HG03439 (cell line): ENCODE measurements around the gene FIG4.
"Not testable (repeated sequence)": the region's sequence is repeated elsewhere in the genome, so short reads cannot be mapped to it uniquely, and the experiment has no call there.

Experiments used
- ATAC-seq: cut with Tn5 transposase; IDR thresholded peaks from one replicate; pipeline ENCODE4 v1.9.1; 2021; ENCODE audit warnings: mild to moderate bottlenecking, moderate library complexity; ENCODE audit not compliant: unreplicated experiment

The FIG4 gene

DNA sequence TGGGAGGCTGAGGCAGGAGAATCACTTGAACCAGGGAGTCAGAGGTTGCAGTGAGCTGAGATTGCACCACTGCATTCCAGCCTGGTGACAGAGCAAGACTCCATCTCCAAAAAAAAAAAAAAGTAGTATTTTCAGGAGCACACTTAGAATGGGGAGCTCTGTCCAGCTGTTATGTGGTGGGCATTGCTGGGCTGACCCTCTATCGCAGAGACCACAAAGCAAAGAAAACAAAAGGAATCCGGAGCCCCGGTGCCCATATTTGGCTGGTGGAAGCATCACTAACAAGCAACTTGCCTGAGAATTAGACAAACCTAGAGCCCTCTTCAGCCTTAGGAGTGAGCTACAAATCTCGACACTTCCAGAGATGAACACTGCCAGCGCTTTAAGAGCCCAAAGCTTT, 149.7 kb downstream of the FIG4 start:
- no peak for ATAC-seq

DNA sequence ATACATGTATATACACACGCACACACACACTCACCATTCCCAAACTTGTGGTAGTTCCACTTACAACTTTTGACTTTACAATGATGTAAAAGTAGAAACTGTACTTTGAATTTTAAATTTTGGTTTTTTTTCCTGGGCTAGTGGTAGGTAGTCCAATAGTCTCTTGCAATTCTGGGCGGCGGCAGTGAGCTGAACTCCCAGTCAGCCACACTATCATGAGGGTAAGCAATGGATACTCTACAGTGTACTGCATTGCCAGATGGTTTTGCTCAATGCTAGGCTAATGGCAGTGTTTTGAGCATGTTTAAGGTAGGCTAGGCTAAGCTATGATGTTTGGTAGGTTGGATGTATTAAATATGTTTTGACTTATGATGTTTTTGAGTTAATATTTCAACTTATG, 150.8 kb downstream of the FIG4 start:
- ATAC-seq = no peak

DNA sequence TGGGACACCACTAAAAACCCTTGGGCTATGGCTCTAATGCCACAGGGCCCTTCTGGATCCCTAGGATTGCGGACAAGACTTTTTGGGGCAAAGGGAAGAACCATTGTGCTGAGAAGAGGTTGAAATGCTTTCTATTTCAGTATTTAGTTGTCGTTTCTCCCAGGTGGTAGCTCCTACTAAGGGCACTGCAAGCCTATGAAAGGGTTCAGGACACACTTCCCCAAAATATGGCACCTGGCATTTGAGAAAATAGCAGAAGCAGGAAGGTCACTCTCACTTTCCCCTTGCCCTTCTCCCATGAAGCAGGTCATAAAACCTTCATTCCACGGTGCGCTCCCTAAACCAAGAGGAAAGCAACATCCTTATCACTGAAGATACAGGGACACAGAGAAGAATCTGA, 161.6 kb downstream of the FIG4 start:
- ATAC-seq = no peak

DNA sequence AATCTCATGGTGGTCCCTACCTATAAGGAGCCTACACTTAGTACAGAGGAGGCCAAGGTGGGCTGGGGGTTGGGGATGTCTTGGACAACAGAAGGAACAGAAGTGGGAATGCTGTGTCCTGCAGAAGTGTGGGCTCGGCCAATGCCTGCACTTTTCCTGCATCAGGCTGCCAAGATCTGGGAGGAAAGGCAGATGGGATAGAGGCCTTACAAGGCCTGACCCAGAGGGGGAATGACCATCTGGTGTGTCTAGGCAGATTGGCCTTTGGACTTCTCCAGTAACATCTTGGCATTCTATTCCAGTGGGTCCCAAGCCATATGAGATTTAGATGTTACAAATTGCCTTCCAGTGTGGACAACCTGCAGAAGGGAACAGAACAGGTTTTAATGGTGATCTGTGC, 162.3 kb downstream of the FIG4 start:
- no peak for ATAC-seq

DNA sequence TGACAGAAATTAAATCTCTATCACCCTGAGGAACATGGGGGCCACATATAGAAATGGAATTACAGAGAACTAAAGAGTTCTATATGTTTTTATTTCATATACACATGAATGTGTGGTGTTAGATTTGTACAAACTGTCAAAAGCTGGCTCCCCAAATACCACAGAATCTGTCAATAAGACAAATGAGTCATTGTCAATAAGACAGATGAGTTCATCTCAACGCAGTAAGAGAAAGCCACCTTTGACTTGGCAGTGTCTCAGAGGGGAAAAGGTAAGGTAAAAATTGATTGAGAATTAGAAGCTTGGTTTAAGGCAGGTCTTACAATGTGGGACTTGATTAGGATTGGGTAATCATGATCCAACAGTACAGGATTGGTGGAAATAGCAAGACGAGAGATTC, 162.9 kb downstream of the FIG4 start:
- no peak for ATAC-seq

DNA sequence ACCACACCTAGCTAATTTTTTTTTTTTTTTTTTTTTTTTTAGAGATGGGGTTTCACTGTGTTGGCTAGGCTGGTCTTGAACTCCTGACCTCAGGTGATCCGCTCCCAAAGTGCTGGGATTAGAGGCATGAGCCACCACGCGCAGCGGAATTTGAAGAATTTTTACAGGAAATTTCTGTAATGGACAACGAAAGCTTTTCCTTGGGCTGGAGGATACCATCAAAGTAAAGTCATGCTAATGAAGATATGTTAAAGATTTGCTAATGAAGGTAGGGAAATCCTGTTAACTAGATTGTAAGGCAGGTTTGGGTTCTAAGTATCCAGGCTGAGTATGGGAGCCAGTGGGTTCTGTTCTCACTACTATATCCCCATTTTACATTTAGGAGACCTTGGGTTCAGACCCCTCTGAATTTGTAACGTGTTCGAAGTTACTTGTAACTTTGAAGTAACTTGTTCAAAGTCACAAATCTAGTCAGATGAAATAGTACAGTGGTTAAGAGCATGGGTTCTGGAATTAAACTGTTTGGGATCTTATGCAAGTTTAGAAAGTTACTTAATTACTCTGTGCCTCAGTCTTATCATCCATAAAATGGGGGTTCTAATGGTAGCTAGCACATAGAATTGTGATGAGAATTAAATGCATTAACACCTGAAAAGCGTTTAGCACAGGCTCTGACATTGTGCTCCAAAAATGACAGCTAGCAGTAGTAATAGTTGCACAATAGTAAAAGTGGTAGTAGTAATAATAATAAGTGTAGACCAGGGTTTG, 163.6 kb downstream of the FIG4 start:
- ATAC-seq = no peak

DNA sequence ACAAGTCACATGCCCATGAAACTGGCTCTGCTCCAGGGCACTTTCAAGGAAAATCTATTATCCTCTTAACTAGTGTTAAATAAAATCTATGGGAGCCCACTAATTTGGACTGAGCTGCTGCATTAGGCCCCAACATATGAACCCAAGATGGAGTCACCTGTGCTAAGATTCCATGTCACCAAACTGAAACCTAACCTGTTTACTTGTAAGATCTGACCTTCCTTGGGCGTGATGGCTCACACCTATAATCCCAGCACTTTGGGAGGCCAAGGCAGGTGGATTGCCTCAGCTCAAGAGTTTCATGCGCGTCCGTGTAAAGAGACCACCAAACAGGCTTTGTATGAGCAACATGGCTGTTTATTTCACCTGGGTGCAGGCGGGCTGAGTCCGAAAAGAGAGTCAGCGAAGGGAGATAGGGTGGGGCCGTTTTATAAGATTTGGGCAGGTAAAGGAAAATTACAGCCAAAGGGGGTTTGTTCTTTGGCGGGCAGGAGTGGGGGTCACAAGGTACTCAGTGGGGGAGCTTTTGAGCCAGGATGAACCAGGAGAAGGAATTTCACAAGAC, 164.5 kb downstream of the FIG4 start:
- not testable (repeated sequence) for ATAC-seq

DNA sequence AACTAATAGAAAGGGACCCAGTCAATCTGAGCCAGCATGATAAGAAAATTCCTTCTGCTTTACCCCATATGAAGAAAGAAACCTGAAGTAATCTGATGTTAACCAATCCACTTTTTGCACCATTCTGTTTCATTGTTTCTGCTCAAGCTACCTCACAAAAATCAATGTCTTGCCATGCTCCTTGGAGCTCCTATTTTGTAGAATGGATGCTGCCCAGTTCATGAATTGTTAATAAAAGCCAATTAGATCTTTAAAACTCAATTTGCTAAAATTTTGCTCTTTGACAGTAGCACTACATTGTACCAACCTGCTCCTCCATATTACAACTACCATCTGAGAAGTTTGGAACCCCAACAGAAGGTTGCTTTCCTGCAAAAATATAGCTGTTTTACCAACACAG, 170.8 kb downstream of the FIG4 start:
- ATAC-seq = no peak

DNA sequence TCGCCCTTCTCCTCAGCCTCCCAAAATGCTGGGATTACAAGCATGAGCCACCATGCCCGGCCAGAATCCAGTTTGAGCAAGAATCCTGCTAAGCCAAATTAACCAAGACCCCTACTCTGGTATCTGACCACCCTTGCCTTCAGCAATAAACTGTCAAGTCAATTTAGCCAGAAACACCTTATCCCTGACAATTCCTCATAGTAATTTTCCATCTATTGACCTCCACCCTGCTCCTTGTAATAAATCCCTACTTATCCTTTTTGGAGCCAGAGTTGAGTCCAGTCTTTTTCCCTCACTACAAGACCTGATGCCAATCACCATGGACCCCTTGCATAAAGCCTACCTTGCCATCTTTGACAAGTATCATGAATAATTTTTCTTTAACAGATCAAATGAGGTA, 173.0 kb downstream of the FIG4 start:
- ATAC-seq = no peak

DNA sequence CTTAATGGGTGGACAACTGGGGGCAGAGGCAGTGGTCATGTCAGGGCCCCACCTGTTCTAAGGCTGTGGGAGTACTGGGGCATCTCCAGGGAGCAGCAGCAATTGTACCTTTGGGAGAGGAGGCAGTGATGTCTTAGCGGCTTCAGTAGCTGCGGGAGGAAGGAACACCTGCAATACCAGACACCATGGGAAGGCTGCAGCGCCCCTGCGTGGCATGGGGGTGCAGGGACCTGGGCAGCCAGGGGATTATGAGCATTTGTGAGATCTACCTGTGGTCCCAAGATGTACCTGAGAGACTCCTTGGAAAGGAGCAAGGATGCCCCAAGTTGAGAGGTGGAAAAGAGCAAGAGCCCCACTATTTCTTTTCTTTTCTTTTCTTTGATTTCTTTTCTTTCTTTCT, 174.9 kb downstream of the FIG4 start:
- ATAC-seq = no peak

DNA sequence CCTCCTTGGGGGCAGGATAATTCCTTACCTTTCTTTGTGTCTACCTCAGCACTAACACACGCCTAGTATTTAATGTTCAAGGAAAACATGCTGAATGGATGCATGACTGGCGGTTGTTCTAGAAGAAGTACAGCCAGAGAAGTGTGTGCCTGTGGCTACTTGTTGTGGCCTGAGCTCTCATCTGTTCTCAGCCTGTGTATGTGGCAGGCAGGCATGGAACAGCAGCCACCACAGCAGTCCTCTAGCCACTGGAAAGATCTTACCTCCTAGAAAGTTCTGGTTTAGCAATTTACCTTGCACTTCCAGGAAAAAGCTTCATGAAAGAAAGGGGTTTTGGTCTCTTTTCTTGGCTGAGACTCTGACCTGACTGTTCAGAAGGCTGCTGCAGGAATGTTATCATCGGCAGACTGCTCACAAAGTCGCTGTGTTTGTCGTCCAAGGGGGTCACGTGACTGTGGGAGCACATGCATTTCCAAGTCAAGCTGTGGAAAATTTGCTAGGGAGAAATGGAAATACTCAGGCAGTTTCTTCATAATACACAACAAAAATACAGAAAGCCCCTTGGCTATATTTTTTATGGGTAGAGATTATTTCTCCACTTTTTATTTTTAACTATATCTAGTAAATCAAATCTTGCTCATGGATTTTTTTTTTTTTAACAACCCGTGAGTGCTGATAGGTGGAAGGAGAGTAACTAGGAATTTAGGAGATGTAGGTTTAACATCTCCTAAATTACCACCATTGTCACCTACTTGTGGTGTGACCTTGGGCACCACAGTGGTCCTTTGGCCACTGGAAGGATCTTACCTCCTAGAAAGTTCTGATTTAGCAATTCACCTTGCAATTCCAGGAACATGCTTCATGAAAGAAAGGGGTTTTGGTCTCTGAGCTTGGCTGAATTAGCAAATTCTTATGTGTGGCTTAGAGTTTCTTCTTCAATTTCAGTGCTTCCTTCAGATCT, 176.2 kb downstream of the FIG4 start:
- ATAC-seq = no peak

DNA sequence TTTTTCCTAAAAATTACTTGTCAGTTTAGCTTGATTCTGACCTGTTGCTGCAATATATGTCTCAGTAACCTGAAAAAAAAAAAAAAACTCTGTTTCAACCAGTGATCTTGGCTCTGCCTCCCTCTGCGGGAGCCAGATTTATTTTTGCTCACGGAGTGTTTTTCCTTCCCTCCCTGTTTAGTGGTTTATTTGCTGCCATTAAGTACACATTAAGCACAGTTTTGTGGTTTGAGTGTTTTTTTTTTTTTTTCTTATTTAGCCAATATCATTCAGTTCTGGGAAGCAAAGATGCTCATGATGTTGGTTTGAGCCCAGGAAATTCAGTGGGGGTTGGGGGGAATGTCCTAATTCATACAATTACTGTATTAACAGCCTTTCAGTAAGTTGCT, 176.9 kb downstream of the FIG4 start:
- no peak for ATAC-seq

DNA sequence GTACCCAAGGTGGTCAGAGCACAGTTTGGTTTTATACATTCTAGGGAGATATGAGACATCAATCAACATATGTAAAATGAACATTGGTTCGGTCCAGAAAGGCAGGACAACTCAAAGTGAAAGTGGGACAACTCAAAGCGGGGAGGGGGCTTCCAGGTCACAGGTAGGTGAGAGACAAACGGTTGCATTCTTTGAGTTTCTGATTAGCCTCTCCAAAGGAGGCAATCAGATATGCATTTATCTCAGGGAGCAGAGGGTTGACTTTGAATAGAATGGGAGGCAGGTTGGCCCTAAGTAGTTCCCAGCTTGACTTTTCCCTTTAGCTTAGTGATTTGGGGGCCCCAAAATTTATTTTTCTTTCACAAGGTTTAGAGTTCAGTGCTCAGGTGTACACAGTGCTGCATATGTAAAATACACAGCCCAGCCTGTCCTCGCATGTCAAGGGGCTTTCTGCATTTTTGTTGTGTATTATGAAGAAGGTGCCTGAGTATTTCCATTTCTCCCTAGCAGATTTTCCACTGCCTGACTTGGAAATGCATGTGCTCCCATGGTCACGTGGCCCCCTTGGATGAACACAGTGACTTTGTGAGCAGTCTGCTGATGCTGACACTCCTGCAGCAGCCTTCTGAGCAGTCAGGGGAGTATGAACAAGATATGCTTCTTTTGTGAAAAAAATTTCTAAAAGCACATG, 178.4 kb downstream of the FIG4 start:
- ATAC-seq = not testable (repeated sequence)

DNA sequence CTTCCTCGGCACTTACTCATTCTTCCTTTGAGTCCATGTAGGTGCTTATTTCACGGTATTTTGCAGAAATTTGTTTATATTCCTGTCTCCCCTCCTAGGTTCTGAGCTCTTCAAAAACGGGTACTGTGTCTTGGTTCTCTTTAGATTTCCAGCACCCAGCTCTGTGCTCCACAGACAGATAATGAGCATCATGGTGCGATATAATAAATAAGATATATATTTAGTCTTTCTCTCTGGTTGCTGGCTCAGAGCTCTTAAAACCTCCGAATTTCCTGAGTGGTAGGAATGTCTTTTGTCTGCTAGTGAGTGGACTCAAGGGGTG, 179.0 kb downstream of the FIG4 start:
- no peak for ATAC-seq

DNA sequence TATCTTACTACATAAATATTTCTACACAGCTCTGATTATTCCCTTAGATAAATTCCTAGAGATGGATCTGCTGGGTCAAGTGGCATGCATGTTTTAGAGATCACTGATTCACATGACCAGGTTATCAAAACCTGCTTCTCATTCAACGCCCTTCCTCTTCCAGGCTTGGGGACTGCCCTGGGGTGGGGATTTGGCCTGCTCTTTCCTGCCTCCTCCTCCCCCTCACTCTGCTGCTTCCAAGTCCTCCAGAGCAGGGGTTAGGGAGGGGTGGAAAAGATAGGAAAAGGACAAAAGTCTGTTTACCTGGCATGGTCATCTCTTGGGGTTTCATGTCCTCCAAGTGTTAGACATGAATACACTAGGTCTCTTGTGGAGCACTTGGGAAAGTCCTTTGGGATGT, 181.5 kb downstream of the FIG4 start:
- no peak for ATAC-seq

DNA sequence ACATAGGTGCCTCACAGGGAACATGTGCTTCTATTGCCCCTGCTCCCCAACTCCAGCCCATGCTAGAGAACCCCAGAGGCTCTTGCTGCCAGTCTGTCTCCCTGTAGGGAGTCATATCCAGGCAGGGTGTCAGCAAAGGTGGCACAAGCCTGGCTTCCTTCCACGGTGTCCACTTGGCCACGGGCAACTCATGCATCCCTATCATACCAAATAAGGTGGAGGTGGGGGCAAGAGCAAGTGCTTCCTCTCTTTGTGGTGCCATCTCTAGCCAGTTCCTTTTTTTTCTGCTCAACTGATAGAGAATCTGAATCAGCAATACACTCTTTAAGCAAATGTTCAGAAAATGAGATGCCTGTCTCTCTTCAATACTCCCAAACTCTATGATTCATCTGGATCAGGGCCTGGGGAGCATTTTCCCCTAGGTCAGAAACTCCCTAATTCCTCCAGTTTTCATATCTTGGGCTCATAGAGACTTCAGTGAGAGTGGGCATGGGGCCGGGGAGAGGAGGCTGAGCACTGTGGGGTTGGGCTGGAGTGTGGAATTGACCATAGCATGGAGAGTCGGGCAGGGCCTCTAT, 182.0 kb downstream of the FIG4 start:
- ATAC-seq = no peak

DNA sequence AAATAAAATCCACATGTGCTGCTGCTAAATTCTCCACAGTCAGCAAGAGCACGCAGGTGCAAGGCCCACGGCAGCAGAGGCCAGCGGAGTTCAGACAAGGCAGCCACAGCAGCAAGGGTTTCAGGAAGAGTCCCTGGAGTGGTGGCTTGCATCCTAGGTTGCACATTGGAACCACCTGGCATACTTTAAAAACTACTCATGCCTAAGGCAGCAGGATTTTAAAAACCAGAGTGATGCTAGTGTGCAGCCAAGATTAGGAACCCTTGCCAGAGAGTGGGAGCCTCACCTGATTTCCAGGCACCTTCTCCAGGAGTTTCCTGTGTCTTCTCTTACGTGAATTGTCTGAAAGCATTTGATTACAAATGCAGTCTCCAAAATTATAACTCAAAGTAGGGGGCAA, 183.0 kb downstream of the FIG4 start:
- no peak for ATAC-seq

DNA sequence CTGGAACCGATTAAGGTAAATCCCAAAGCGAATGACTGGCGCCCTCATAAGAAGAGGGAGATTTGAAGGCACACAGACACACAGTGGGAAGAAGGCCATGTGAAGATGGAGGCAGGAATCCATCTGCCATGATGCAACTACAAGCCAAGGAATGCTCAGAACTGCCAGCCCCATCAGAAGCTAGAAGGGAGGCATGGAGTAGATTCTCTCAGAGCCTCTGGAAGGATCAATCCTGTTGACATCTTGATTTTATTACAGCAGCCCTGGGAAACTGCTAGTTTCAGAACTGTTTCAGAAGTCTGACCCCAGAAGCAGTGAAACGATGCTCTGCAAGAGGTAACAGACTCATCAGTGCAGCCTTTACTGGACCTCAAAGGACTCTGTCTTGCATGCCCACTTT, 183.5 kb downstream of the FIG4 start:
- no peak for ATAC-seq
